A549 (cell line): ENCODE results near the gene MGAT4D. TPM values are rescaled to one million over a fixed set of nuclear protein-coding genes. Genes with fewer than 3 reads are reported as not detected.
"Not testable (repeated sequence)": the region's sequence is repeated elsewhere in the genome, so short reads cannot be mapped to it uniquely, and the experiment has no call there.

ENCODE experiments used
- ATAC-seq, 2 experiments: fragments of 200-7000 bp in 1 of 2; fragments of >200 bp in 1 of 2; cut with Nextera tagmentation in 1 of 2; cut with Tn5 transposase in 1 of 2; 3 replicates each; pipeline versions ENCODE4 v1.8.0 to v1.9.1; 2018 to 2020; ENCODE audit warnings: mild to moderate bottlenecking in 1 of 2, moderate library complexity in 1 of 2
- CTCF ChIA-PET: fragments of 300-600 bp; sonication (Branson Sonifier 250); formaldehyde crosslinking; extraction: SDS; loops from one replicate; lab custom pipeline; 2021; ENCODE audit warnings: antibody characterized with exemption, inconsistent platforms; lab: Yijun Ruan, JAX
- POLR2A ChIA-PET: fragments of 350-600 bp; formaldehyde crosslinking; extraction: SDS; loops from one replicate; lab custom pipeline; 2021; ENCODE audit warnings: antibody characterized with exemption, inconsistent platforms; lab: Yijun Ruan, JAX
- DNase-seq, 2 experiments: peaks; one replicate each; pipeline versions ENCODE4 v3.0.0 to v3.0.0-alpha.2; 2011 to 2016; ENCODE audit warnings: low read depth in 1 of 2, low spot score in 1 of 2
- FAIRE-seq: peaks from 2 replicates; lab custom pipeline; 2011; peaks lifted over from hg19 to GRCh38; lab: Jason Lieb, UNC
- H3K27ac ChIP-seq, 2 experiments: fragments of >200 bp; sonication (Bioruptor Twin); formaldehyde crosslinking; 3 replicates each; pipeline ENCODE4 v1.5.1; 2016 to 2017
- H3K4me1 ChIP-seq: fragments of >200 bp; sonication (Bioruptor Twin); formaldehyde crosslinking; 3 replicates; pipeline ENCODE4 v1.6.1; 2016
- H3K4me2 ChIP-seq: fragments of >200 bp; sonication (Bioruptor Twin); formaldehyde crosslinking; 3 replicates; pipeline ENCODE4 v1.6.1; 2016
- H3K4me3 ChIP-seq: fragments of >200 bp; sonication (Bioruptor Twin); formaldehyde crosslinking; 3 replicates; pipeline ENCODE4 v1.5.1; 2016
- H3K9me3 ChIP-seq: fragments of >200 bp; sonication (Bioruptor Twin); formaldehyde crosslinking; 3 replicates; pipeline ENCODE4 v1.6.1; 2016
- BHLHE40 ChIP-seq: IDR thresholded peaks from 2 replicates; pipeline ENCODE4 v1.6.1; 2012; ENCODE audit warnings: low read depth, low read length, inconsistent platforms
- CBX8 ChIP-seq: fragments of 200-600 bp; sonication (generic); IDR thresholded peaks from 2 replicates; pipeline ENCODE4 v1.6.1; 2016
- CEBPB ChIP-seq, 2 experiments: fragments of >200 bp in 1 of 2; sonication (Bioruptor Twin) in 1 of 2; formaldehyde crosslinking in 1 of 2; IDR thresholded peaks; 2 replicates each; pipeline ENCODE4 v1.6.1; 2012 to 2016
- EHF ChIP-seq: fragments of 250-450 bp; sonication (Bioruptor Pico); IDR thresholded peaks from 2 replicates; pipeline ENCODE4 v1.5.0; 2020; ENCODE audit warnings: mild to moderate bottlenecking
- HOXA7 ChIP-seq: fragments of 250-450 bp; sonication (Bioruptor Pico); IDR thresholded peaks from 2 replicates; pipeline ENCODE4 v1.5.0; 2020; ENCODE audit warnings: mild to moderate bottlenecking, moderate library complexity
- JUN ChIP-seq, 2 experiments: fragments of >200 bp; sonication (Bioruptor Twin); formaldehyde crosslinking; IDR thresholded peaks; 2 replicates in 1 of 2; 3 replicates in 1 of 2; pipeline ENCODE4 v1.6.1; 2016 to 2017
- JUNB ChIP-seq: fragments of >200 bp; sonication (Bioruptor Twin); formaldehyde crosslinking; IDR thresholded peaks from 2 replicates; pipeline ENCODE4 v1.6.1; 2016
- KDM1A ChIP-seq: fragments of 200-600 bp; sonication (generic); IDR thresholded peaks from 2 replicates; pipeline ENCODE4 v1.6.1; 2016; ENCODE audit warnings: low read depth, mild to moderate bottlenecking
- KDM5A ChIP-seq: fragments of 200-600 bp; sonication (generic); IDR thresholded peaks from 2 replicates; pipeline ENCODE4 v1.6.1; 2016; ENCODE audit warnings: antibody characterized with exemption, mild to moderate bottlenecking
- NPAS2 ChIP-seq: fragments of 250-450 bp; sonication (Bioruptor Pico); IDR thresholded peaks from 2 replicates; pipeline ENCODE4 v1.8.0; 2022; ENCODE audit warnings: mild to moderate bottlenecking, moderate library complexity, borderline replicate concordance
- PHF8 ChIP-seq: fragments of 200-600 bp; sonication (generic); IDR thresholded peaks from 2 replicates; pipeline ENCODE4 v1.6.1; 2016; ENCODE audit warnings: low read depth, mild to moderate bottlenecking, antibody characterized with exemption, moderate library complexity, borderline replicate concordance
- POLR2AphosphoS2 ChIP-seq: conservative IDR thresholded peaks from 2 replicates; pipeline ENCODE4 v1.6.1; 2012; ENCODE audit warnings: low read length, improper control_type of control experiment, inconsistent platforms
- RAD21 ChIP-seq, 2 experiments: fragments of >200 bp in 1 of 2; sonication (Bioruptor Twin) in 1 of 2; formaldehyde crosslinking in 1 of 2; IDR thresholded peaks in 1 of 2; conservative IDR thresholded peaks in 1 of 2; 2 replicates in 1 of 2; 3 replicates in 1 of 2; pipeline ENCODE4 v1.6.1; 2012 to 2018; ENCODE audit warnings: inconsistent platforms in 1 of 2
- RARB ChIP-seq: fragments of 250-450 bp; sonication (Bioruptor Pico); IDR thresholded peaks from 2 replicates; pipeline ENCODE4 v1.8.0; 2021; ENCODE audit warnings: mild to moderate bottlenecking, moderate library complexity
- RFX5 ChIP-seq: fragments of 450-650 bp; IDR thresholded peaks from 2 replicates; pipeline ENCODE4 v1.7.1; 2014; ENCODE audit warnings: antibody characterized with exemption, mild to moderate bottlenecking, moderate library complexity
- WGBS: methylation state at CpG from one replicate; pipeline ENCODE4 v1.1.6; 2017; ENCODE audit errors: missing lambda C conversion rate; 5-methylcytosine and 5-hydroxymethylcytosine counted together
- polyA plus RNA-seq, 4 experiments: library from polyadenylated mRNA; depleted of rRNA in 3 of 4; stranded (reverse); fragments of >200 nt; fragmentation: RNase III in 1 of 4; extraction: RNeasy Plus Mini Kit Qiagen cat#74134 plus additional on column Dnase treatment in 1 of 4; gene quantifications; 2 replicates in 3 of 4; 3 replicates in 1 of 4; pipeline ENCODE4 v1.2.3, GENCODE V29; 2011 to 2017
- TF ChIP-seq, protein P1 (sequence below): fragments of 200-600 bp; sonication (generic); IDR thresholded peaks from 2 replicates; pipeline ENCODE4 v1.6.1; 2016; ENCODE audit warnings: antibody characterized with exemption, mild to moderate bottlenecking, moderate library complexity
- TF ChIP-seq, protein P2 (sequence below): fragments of >200 bp; sonication (Bioruptor Twin); formaldehyde crosslinking; IDR thresholded peaks from 2 replicates; pipeline ENCODE4 v1.6.1; 2016
- TF ChIP-seq, protein P3 (sequence below): fragments of >200 bp; sonication (Bioruptor Twin); formaldehyde crosslinking; IDR thresholded peaks from 3 replicates; pipeline ENCODE4 v1.5.1; 2016
- TF ChIP-seq, protein P4 (sequence below): fragments of 250-450 bp; sonication (Bioruptor Pico); IDR thresholded peaks from 2 replicates; pipeline ENCODE4 v1.5.0; 2021; ENCODE audit warnings: mild to moderate bottlenecking, moderate library complexity, borderline replicate concordance
- TF ChIP-seq, protein P5 (sequence below): IDR thresholded peaks from 2 replicates; pipeline ENCODE4 v1.6.1; 2012

MGAT4D gene
- polyA plus RNA-seq, 2 of the 4 experiments (the other 2 are of a cell fraction), result not detected

DNA sequence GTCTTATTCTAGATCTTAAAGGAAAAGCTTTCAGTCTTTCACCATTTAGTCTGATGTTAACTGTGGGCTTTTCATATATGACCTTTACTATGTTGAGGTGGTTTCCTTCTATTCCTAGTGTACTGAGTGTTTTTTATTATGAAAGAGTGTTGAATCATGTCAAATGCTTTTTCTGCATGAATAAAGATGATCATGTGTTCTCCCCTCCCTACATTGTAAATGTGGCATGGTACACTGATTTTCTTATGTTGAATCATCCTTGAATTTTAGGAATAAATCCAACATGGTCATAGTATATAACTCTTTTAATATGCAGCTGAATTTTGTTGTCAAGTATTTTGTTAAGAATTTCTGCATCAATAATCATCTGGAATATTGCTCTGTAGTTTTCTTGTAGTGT, 75.0 kb downstream of the MGAT4D start:
- DNase-seq (no peak), FAIRE-seq (no peak), ATAC-seq (no peak)
- Histone ChIP-seq H3K4me2 (no peak overlapping the region), H3K4me1 (peaks cover 3% of the 10 kb centered on the region; the same call in 2 of the 3 replicates), H3K9me3 (no peaks in the 10 kb centered on the region), H3K27ac (no peak overlapping the region), H3K4me3 (no peak overlapping the region)
- TF ChIP-seq NPAS2, result no peak
- TF ChIP-seq POLR2AphosphoS2, result no peak
- TF ChIP-seq BHLHE40, result no peak
- TF ChIP-seq RFX5, result no peak
- TF ChIP-seq RAD21 (conservative IDR thresholded peaks at IDR 0.05 in 1 of 2, IDR thresholded peaks at IDR 0.05 in 1 of 2), result no peak
- no peak for TF ChIP-seq KDM1A
- TF ChIP-seq PHF8, result no peak
- TF ChIP-seq, protein P1, sequence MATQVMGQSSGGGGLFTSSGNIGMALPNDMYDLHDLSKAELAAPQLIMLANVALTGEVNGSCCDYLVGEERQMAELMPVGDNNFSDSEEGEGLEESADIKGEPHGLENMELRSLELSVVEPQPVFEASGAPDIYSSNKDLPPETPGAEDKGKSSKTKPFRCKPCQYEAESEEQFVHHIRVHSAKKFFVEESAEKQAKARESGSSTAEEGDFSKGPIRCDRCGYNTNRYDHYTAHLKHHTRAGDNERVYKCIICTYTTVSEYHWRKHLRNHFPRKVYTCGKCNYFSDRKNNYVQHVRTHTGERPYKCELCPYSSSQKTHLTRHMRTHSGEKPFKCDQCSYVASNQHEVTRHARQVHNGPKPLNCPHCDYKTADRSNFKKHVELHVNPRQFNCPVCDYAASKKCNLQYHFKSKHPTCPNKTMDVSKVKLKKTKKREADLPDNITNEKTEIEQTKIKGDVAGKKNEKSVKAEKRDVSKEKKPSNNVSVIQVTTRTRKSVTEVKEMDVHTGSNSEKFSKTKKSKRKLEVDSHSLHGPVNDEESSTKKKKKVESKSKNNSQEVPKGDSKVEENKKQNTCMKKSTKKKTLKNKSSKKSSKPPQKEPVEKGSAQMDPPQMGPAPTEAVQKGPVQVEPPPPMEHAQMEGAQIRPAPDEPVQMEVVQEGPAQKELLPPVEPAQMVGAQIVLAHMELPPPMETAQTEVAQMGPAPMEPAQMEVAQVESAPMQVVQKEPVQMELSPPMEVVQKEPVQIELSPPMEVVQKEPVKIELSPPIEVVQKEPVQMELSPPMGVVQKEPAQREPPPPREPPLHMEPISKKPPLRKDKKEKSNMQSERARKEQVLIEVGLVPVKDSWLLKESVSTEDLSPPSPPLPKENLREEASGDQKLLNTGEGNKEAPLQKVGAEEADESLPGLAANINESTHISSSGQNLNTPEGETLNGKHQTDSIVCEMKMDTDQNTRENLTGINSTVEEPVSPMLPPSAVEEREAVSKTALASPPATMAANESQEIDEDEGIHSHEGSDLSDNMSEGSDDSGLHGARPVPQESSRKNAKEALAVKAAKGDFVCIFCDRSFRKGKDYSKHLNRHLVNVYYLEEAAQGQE, result no peak
- TF ChIP-seq HOXA7, result no peak
- TF ChIP-seq, protein P2, sequence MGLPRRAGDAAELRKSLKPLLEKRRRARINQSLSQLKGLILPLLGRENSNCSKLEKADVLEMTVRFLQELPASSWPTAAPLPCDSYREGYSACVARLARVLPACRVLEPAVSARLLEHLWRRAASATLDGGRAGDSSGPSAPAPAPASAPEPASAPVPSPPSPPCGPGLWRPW, result no peak
- TF ChIP-seq RARB (CRISPR knock-in tag), result no peak
- TF ChIP-seq CEBPB (IDR thresholded peaks at IDR 0.05), result no peak
- no peak for TF ChIP-seq JUNB
- no peak for TF ChIP-seq JUN (IDR thresholded peaks at IDR 0.05)
- ChIA-PET CTCF (no interaction called here), POLR2A (no interaction called here)

DNA sequence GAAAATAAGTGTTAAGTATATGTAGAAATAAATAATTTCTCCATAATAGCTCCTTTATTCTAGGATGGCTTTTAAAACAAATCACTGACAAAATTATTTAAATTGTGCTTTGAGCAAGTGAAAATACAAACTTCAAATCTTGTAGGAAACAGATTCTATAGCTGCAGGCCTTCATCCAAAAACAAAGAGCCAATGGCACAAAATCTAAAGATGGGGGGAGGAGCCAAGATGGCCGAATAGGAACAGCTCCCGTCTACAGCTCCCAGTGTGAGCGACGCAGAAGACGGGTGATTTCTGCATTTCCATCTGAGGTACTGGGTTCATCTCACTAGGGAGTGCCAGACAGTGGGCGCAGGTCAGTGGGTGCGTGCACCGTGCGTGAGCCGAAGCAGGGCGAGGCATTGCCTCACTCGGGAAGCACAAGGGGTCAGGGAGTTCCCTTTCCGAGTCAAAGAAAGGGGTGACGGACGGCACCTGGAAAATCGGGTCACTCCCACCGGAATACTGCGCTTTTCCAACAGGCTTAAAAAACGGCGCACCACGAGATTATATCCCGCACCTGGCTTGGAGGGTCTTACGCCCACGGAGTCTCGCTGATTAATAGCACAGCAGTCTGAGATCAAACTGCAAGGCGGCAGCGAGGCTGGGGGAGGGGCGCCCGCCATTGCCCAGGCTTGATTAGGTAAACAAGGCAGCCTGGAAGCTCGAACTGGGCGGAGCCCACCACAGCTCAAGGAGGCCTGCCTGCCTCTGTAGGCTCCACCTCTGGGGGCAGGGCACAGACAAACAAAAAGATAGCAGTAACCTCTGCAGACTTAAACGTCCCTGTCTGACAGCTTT, 84.7 kb downstream of the MGAT4D start:
- H3K9me3 ChIP-seq, DNase-seq, H3K4me1 ChIP-seq, ATAC-seq, H3K4me3 ChIP-seq, FAIRE-seq, POLR2A ChIA-PET, H3K27ac ChIP-seq, H3K4me2 ChIP-seq: not testable (repeated sequence)
- CTCF ChIA-PET, result interaction anchor here (1.1 kb wide), 1 partner anchor 15 kb away, joined by 3 read pairs; no protein-coding TSS in a partner anchor
- WGBS, result 93% methylated on average over 19 of the region's 32 CpGs

DNA sequence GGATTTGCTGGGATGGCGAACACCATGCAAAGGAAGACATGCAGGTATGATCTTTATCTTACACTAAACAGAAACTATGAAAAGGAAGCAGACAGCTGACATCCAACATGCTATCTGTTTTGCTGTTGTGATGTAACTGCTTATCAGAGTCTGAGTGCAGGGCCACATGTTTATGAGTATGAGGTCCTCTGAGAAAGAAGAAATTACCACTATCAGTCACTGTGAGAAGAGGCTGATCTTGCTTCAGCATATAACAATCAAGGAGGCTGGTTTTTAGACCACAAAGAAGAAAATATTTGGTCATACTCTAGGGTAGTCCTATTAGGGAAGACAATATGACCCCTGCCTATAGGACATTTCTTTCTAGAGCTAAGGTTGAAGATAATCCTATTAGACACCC, 89.1 kb downstream of the MGAT4D start:
- ChIA-PET CTCF (interaction anchor here (0.7 kb wide), 1 partner anchor 201 kb away, joined by 4 read pairs; no protein-coding TSS in a partner anchor), POLR2A (no interaction called here)
- Histone ChIP-seq H3K9me3 (no peaks in the 10 kb centered on the region), H3K4me1 (no peaks in the 10 kb centered on the region), H3K4me2 (no peak overlapping the region), H3K4me3 (no peak overlapping the region), H3K27ac (no peak overlapping the region)
- FAIRE-seq (no peak), DNase-seq (no peak), ATAC-seq (no peak)
- TF ChIP-seq, protein P3, sequence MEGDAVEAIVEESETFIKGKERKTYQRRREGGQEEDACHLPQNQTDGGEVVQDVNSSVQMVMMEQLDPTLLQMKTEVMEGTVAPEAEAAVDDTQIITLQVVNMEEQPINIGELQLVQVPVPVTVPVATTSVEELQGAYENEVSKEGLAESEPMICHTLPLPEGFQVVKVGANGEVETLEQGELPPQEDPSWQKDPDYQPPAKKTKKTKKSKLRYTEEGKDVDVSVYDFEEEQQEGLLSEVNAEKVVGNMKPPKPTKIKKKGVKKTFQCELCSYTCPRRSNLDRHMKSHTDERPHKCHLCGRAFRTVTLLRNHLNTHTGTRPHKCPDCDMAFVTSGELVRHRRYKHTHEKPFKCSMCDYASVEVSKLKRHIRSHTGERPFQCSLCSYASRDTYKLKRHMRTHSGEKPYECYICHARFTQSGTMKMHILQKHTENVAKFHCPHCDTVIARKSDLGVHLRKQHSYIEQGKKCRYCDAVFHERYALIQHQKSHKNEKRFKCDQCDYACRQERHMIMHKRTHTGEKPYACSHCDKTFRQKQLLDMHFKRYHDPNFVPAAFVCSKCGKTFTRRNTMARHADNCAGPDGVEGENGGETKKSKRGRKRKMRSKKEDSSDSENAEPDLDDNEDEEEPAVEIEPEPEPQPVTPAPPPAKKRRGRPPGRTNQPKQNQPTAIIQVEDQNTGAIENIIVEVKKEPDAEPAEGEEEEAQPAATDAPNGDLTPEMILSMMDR, result no peak
- TF ChIP-seq, protein P4, sequence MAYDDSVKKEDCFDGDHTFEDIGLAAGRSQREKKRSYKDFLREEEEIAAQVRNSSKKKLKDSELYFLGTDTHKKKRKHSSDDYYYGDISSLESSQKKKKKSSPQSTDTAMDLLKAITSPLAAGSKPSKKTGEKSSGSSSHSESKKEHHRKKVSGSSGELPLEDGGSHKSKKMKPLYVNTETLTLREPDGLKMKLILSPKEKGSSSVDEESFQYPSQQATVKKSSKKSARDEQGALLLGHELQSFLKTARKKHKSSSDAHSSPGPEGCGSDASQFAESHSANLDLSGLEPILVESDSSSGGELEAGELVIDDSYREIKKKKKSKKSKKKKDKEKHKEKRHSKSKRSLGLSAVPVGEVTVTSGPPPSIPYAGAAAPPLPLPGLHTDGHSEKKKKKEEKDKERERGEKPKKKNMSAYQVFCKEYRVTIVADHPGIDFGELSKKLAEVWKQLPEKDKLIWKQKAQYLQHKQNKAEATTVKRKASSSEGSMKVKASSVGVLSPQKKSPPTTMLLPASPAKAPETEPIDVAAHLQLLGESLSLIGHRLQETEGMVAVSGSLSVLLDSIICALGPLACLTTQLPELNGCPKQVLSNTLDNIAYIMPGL (CRISPR knock-in tag), result no peak
- no peak for TF ChIP-seq CBX8
- TF ChIP-seq, protein P5, sequence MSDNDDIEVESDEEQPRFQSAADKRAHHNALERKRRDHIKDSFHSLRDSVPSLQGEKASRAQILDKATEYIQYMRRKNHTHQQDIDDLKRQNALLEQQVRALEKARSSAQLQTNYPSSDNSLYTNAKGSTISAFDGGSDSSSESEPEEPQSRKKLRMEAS, result no peak
- no peak for TF ChIP-seq KDM5A
- no peak for TF ChIP-seq KDM1A
- no peak for TF ChIP-seq EHF (CRISPR knock-in tag)
- 84% methylated on average over 1 of the region's 1 CpG for WGBS
